ENCODE results near the gene GALP.
"Not testable (repeated sequence)": the region's sequence is repeated elsewhere in the genome, so short reads cannot be mapped to it uniquely, and the experiment has no call there.

The GALP gene

DNA sequence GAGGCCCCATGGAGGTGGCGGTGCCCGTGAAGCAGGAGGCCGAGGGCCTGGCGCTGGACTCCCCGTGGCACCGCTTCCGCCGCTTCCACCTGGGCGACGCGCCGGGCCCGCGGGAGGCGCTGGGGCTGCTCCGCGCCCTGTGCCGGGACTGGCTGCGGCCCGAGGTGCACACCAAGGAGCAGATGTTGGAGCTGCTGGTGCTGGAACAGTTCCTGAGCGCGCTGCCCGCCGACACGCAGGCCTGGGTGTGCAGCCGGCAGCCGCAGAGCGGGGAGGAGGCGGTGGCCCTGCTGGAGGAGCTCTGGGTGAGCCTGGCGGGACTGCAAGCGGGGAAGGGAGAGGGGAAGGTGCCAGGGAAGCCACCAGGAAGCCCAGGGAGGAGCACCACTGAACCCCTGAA lies 28.9 kb upstream of the GALP start:
- no peak overlapping the region for H3K9ac ChIP-seq
- H3K4me3 ChIP-seq, result no peak overlapping the region
- peaks cover 89% of the 10 kb centered on the region for H4K20me1 ChIP-seq
- peaks cover 32% of the 10 kb centered on the region for H3K4me1 ChIP-seq
- no peaks in the 10 kb centered on the region for H3K9me3 ChIP-seq
- no peak overlapping the region for H3K4me2 ChIP-seq
- H3K27ac ChIP-seq, result no peak overlapping the region
- no peak for TF ChIP-seq Cebpa-rat (IDR thresholded peaks at IDR 0.05)
- H3K36me3 ChIP-seq, result peaks cover 67% of the 10 kb centered on the region
- H3K27me3 ChIP-seq, result no peaks in the 10 kb centered on the region

DNA sequence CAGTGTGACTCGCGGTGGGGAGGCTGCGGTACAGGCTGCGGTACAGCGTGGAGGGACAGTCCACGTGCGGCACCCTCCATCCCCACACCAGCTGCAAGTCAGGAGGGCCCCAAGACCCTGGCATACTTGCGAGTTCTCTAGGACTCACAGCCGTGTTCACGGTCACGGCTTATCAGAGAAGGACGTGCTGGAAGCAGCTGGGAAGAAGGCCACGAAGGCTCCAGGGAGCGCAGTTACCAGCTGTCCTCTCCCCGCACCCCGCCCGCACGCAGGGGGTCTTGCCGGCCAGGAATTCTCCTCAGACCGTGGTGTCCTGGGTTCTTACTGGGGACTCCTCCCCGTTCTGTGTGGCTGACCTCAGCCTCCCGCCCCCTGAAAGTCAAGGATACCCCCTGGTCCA lies 28.5 kb upstream of the GALP start:
- Histone ChIP-seq H3K27me3 (no peaks in the 10 kb centered on the region), H4K20me1 (peaks cover 93% of the 10 kb centered on the region), H3K36me3 (peaks cover 68% of the 10 kb centered on the region), H3K9me3 (no peaks in the 10 kb centered on the region), H3K9ac (no peak overlapping the region), H3K4me1 (peaks cover 28% of the 10 kb centered on the region), H3K27ac (no peak overlapping the region), H3K4me2 (no peak overlapping the region), H3K4me3 (no peak overlapping the region)
- no peak for TF ChIP-seq Cebpa-rat (IDR thresholded peaks at IDR 0.05)

DNA sequence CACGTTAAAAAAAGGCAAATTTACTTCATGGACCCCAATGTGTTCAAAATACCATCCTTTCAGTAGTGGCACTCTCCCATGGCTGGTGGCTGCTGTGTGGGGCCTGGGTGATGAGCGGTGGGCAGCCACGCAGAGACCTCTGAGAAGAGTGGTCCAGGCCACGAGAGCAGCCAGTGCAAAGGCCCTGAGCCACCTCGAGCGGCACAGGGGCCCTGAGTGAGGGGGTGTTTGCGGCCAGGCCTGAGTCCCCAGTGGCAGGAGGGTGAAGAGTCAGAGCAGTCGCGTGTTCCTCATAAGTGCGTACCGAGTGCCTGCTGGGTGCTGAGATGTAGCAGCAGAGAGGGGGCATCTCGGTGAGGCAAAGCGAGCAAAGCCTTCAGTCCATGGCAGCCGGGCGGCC lies 27.7 kb upstream of the GALP start:
- no peaks in the 10 kb centered on the region for H3K27me3 ChIP-seq
- no peak overlapping the region for H3K27ac ChIP-seq
- H4K20me1 ChIP-seq, result peaks cover 95% of the 10 kb centered on the region
- TF ChIP-seq Cebpa-rat (IDR thresholded peaks at IDR 0.05), result no peak
- H3K4me2 ChIP-seq, result no peak overlapping the region
- H3K9ac ChIP-seq, result no peak overlapping the region
- H3K36me3 ChIP-seq, result peaks cover 69% of the 10 kb centered on the region
- H3K9me3 ChIP-seq, result no peaks in the 10 kb centered on the region
- H3K4me3 ChIP-seq, result no peak overlapping the region
- peaks cover 20% of the 10 kb centered on the region for H3K4me1 ChIP-seq

DNA sequence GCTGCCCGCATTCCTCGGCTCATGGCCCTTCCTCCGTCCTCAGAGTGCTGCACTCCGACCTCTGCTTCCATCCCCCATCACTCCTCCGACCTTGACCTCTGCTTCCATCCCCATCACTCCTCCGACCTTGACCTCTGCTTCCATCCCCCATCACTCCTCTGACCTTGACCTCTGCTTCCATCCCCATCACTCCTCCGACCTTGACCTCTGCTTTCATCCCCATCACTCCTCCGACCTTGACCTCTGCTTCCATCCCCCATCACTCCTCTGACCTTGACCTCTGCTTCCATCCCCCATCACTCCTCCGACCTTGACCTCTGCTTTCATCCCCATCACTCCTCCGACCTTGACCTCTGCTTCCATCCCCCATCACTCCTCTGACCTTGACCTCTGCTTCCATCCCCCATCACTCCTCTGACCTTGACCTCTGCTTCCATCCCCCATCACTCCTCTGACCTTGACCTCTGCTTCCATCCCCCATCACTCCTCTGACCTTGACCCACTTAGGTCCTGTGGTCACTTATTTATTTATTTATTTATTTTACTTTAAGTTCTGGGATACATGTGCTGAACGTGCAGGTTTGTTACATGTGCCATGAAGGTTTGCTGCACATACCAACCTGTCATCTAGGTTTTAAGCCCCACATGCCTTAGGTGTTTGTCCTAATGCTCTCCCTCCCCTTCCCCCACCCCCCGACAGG lies 26.7 kb upstream of the GALP start:
- H3K36me3 ChIP-seq, result peaks cover 79% of the 10 kb centered on the region

DNA sequence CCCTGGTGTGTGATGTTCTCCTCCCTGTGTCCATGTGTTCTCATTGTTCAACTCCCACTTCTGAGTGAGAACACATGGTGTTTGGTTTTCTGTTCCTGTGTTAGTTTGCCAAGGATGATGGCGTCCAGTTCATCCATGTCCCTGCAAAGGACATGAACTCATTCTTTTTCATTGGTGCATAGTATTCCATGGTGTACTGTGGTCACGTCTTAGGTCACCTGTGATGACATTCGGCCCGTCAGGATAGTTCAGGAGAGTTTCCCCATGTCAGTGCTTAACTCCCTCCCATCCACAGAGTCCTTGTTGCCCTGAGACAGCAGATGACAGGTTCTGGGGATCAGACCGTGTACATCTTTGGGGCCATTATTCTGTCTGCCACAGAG lies 26.2 kb upstream of the GALP start:
- H3K4me3 ChIP-seq, result no peak overlapping the region
- no peak overlapping the region for H3K27ac ChIP-seq
- no peaks in the 10 kb centered on the region for H3K27me3 ChIP-seq
- no peaks in the 10 kb centered on the region for H3K9me3 ChIP-seq
- no peak overlapping the region for H3K9ac ChIP-seq
- no peak overlapping the region for H3K4me2 ChIP-seq
- H3K36me3 ChIP-seq, result peaks cover 84% of the 10 kb centered on the region
- peaks cover 95% of the 10 kb centered on the region for H4K20me1 ChIP-seq
- peaks cover 5% of the 10 kb centered on the region for H3K4me1 ChIP-seq
- no peak for TF ChIP-seq Cebpa-rat (IDR thresholded peaks at IDR 0.05)

More for the DNA sequence above, 26.7 kb upstream of the GALP start:
- H3K4me2 ChIP-seq, H3K9me3 ChIP-seq, H3K9ac ChIP-seq, H3K27ac ChIP-seq, H3K4me3 ChIP-seq, H3K27me3 ChIP-seq: not testable (repeated sequence)
- peaks cover 95% of the 10 kb centered on the region for H4K20me1 ChIP-seq
- H3K4me1 ChIP-seq, result peaks cover 10% of the 10 kb centered on the region

DNA sequence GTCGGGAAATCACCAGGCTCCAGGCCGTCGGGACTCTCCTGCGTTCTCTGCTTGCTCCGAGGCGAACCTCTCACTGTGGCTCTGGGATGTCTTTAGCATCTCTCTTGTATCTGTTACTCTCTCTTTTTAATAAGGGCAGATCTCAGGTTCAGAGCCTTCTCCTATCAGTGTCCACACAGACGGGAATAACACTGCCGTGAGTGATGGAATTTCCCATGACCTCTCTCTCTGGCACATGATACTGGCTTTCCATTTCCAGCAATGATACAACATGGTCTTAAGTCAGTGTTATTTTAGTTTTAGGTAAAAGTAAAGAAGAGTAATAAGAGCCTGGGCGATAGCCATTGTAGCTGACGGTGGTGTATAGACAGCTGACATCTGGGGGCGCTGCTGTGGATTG lies 25.4 kb upstream of the GALP start:
- Histone ChIP-seq H3K27ac (no peak overlapping the region), H3K4me2 (no peak overlapping the region), H3K4me3 (no peak overlapping the region), H4K20me1 (peaks cover 95% of the 10 kb centered on the region), H3K9ac (no peak overlapping the region), H3K36me3 (peaks cover 85% of the 10 kb centered on the region), H3K4me1 (0 out of 2 replicates have a peak, but pooled peaks cover 3% of the 10 kb centered on the region), H3K27me3 (no peaks in the 10 kb centered on the region), H3K9me3 (no peaks in the 10 kb centered on the region)
- no peak for TF ChIP-seq Cebpa-rat (IDR thresholded peaks at IDR 0.05)

DNA sequence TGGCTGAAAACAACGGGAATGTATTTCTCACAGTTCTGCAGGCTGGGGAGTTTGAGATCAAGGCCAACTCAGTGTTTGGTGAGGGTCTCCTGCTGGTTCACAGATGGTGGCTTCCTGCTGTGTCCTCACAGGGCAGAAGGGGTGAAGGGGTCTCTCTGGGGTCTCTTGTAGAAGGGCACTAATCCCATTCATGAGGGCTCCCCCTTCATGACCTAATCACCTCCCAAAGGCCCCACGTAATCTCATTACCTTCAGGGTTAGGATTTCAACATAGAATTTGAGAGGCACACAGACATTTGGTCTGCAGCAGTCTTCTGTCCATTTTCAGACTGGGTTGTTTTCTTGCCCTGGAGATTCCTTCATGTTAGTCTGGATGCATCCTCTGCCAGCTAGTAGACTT lies 23.2 kb upstream of the GALP start:
- H3K4me2 ChIP-seq, result no peak overlapping the region
- TF ChIP-seq Cebpa-rat (IDR thresholded peaks at IDR 0.05), result no peak
- peaks cover 85% of the 10 kb centered on the region for H3K36me3 ChIP-seq
- no peaks in the 10 kb centered on the region for H3K27me3 ChIP-seq
- peaks cover 94% of the 10 kb centered on the region for H4K20me1 ChIP-seq
- no peak overlapping the region for H3K27ac ChIP-seq
- no peak overlapping the region for H3K4me3 ChIP-seq
- H3K9ac ChIP-seq, result no peak overlapping the region
- H3K9me3 ChIP-seq, result no peaks in the 10 kb centered on the region
- H3K4me1 ChIP-seq, result 0 out of 2 replicates have a peak, but pooled peaks cover 10% of the 10 kb centered on the region

DNA sequence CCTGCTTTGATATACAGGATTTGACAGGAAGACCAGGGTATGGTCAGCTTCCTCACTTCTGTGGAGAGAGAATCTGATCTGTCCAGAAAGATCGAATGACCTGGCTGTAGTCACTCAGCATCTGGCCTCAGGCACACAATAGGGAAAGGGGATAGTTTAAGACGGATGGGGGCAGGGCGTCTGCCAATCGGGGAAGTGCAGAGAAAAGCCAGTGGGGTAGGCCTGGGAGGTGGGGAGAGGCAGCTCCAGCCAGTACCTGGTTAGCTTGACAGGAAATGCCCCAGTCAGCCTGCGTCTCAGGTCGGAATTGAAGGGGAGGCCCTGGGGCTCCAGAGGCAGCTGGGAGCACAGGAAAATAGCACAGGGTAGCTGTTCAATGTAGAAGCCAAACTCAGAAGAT lies 22.3 kb upstream of the GALP start:
- Histone ChIP-seq H3K4me2 (no peak overlapping the region), H3K36me3 (peaks cover 85% of the 10 kb centered on the region), H3K27ac (0 out of 2 replicates have a peak overlapping the region, but pooled peaks have one; percentile 13), H3K4me3 (no peak overlapping the region), H4K20me1 (peaks cover 85% of the 10 kb centered on the region), H3K4me1 (0 out of 2 replicates have a peak, but pooled peaks cover 17% of the 10 kb centered on the region), H3K27me3 (no peaks in the 10 kb centered on the region), H3K9me3 (no peaks in the 10 kb centered on the region), H3K9ac (no peak overlapping the region)
- no peak for TF ChIP-seq Cebpa-rat (IDR thresholded peaks at IDR 0.05)

DNA sequence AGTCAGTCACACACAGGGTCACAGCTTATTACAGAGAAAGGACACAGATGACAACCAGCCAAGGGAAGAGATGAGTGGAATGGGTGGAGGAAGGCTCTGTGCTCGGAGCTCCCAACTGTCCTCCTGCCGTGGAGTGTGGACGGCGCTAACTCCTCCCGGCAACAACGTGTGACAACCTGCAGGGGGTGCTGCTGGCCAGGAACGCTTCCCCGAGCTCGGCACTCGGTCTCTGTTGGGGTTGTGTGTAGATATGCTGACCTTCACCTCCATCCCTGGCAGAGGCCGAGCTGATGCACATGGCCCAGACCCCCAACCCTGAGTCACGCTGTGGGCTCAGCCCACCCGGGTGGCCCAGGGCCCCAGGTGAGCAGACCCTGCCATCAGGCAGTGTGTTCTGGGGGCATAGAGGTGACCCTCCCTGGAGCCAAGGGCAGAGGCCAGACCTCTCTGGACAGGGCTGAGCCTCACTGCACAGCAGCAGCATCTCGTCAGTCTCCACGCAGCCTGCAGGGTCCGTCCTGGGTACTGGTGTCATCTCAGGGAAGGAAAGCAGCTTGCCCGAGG lies 20.6 kb upstream of the GALP start:
- H3K4me1 ChIP-seq, result 0 out of 2 replicates have a peak, but pooled peaks cover 17% of the 10 kb centered on the region
- peaks cover 89% of the 10 kb centered on the region for H3K36me3 ChIP-seq
- H3K27me3 ChIP-seq, result no peaks in the 10 kb centered on the region
- no peak overlapping the region for H3K9ac ChIP-seq
- H3K9me3 ChIP-seq, result no peaks in the 10 kb centered on the region
- H4K20me1 ChIP-seq, result peaks cover 74% of the 10 kb centered on the region
- H3K4me3 ChIP-seq, result no peak overlapping the region
- no peak for TF ChIP-seq Cebpa-rat (IDR thresholded peaks at IDR 0.05)
- no peak overlapping the region for H3K4me2 ChIP-seq
- H3K27ac ChIP-seq, result no peak overlapping the region

DNA sequence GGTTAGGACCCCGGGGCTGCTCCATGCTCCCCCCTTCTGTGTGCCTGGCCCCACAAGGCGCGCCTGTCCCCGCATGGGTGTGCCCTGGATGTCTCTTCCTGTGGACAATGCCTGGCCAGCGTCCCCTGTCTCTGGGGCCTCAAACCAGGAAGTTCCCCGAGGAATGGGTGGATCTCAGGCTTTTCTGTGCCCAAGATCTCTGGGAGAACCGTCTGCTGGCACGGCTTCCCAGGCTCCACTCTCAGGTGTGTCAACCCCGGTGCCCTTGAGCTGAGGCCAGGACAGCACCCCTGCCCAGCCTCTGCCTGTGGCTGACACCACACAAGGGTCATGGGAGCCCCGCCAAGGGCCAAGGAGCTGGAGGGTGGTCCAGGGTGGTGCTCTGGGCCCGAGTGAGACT lies 19.0 kb upstream of the GALP start:
- Histone ChIP-seq H3K9ac (no peak overlapping the region), H3K27ac (no peak overlapping the region), H3K4me1 (peaks cover 22% of the 10 kb centered on the region), H4K20me1 (peaks cover 74% of the 10 kb centered on the region), H3K4me3 (no peak overlapping the region), H3K9me3 (no peaks in the 10 kb centered on the region), H3K4me2 (no peak overlapping the region), H3K36me3 (peaks cover 98% of the 10 kb centered on the region), H3K27me3 (no peaks in the 10 kb centered on the region)
- TF ChIP-seq Cebpa-rat (IDR thresholded peaks at IDR 0.05), result no peak
